Ovary (tissue), 9 donors: ENCODE data around the gene CST4. TPM values are rescaled to one million over a fixed set of nuclear protein-coding genes. Genes with fewer than 3 reads are reported as not detected.
"Not testable (repeated sequence)": the region's sequence is repeated elsewhere in the genome, so short reads cannot be mapped to it uniquely, and the experiment has no call there.

Source experiments
- DNase-seq, 5 donors: peaks; one replicate each; pipeline ENCODE4 v3.0.0-alpha.2; 2019 to 2020
- H3K27ac ChIP-seq, 2 donors: fragments of 200-600 bp; one replicate each; pipeline versions ENCODE4 v1.5.1 to v1.8.0; 2019 to 2022
- H3K27me3 ChIP-seq: fragments of 200-600 bp; one replicate; pipeline ENCODE4 v1.8.0; 2022
- H3K36me3 ChIP-seq: fragments of 200-600 bp; sonication (generic); one replicate; pipeline ENCODE4 v1.5.1; 2019
- H3K4me1 ChIP-seq: one replicate; pipeline ENCODE4 v1.8.1; 2013; ENCODE audit warnings: mild to moderate bottlenecking, moderate library complexity; ENCODE audit not compliant: insufficient read depth
- H3K4me3 ChIP-seq: fragments of 200-600 bp; sonication (generic); one replicate; pipeline ENCODE4 v1.5.1; 2017
- H3K9me3 ChIP-seq, 2 donors: fragments of 200-600 bp in 1 of 2; sonication (generic) in 1 of 2; one replicate each; pipeline versions ENCODE4 v1.5.1 to v1.8.1; 2013 to 2019; ENCODE audit warnings: mild to moderate bottlenecking in 1 of 2, moderate library complexity in 1 of 2
- EP300 ChIP-seq: sonication (generic); formaldehyde crosslinking; IDR thresholded peaks from one replicate; pipeline ENCODE4 v1.6.1; 2017; ENCODE audit warnings: antibody characterized with exemption
- POLR2A ChIP-seq: fragments of 450-650 bp; IDR thresholded peaks from one replicate; pipeline ENCODE4 v1.6.1; 2017; ENCODE audit warnings: antibody characterized with exemption, mild to moderate bottlenecking, moderate library complexity
- WGBS, 3 donors: extraction: QIAGEN DNeasy Blood & Tissue Kit in 1 of 3; methylation state at CpG; one replicate each; pipeline versions ENCODE4 v1.1.5 to v1.1.7; 2013 to 2017; 5-methylcytosine and 5-hydroxymethylcytosine counted together
- intact Hi-C, 4 donors: fragments of 100-400 bp; cut with DNase I; formaldehyde crosslinking; loops; one replicate each; pipeline versions ENCODE4 v1.11.0 to v1.15.1; 2022 to 2023
- polyA plus RNA-seq, 2 donors: library from polyadenylated mRNA; stranded (reverse); fragments of 200-250 nt in 1 of 2; fragments of 350-450 nt in 1 of 2; fragmentation: Illumina TruSeq in 1 of 2; extraction: RNeasy Lipid Tissue Mini Kit (QIAGEN cat#74804) in 1 of 2; gene quantifications; one replicate each; pipeline ENCODE4 v1.2.3, GENCODE V29; 2013 to 2014
- total RNA-seq, 7 donors: library from RNA; depleted of rRNA in 2 of 7; stranded (reverse); fragments of >200 nt in 2 of 7; fragmentation: NEBNext Ultra II Directional in 3 of 7; extraction: Animal tissue kit (Norgen Biotek cat#: 25700) in 3 of 7; gene quantifications; one replicate each; pipeline versions ENCODE4 v1.1.0 to v1.2.4, GENCODE V29; 2016 to 2023
- TF ChIP-seq, protein P1 (sequence below), 3 donors: fragments of 450-650 bp in 2 of 3; fragments of 200-600 bp in 1 of 3; IDR thresholded peaks; one replicate each; pipeline versions ENCODE4 v1.5.1 to v1.8.0; 2016 to 2022; ENCODE audit warnings: antibody characterized with exemption in 3 of 3, mild to moderate bottlenecking in 1 of 3
- donor health status: DM: no; HTN: no; CAD: no; lungs with moderate emphysema.
- donor health status: DM: no; HTN: no; CAD: no.
- donor health status: Bipolar disorder and iron deficiency.
- donor health status: DM: yes; HTN: yes; CAD: no.
- donor health status: DM: no; HTN: no; CAD: no.
- donor health status: DM: yes; HTN: yes; CAD: no.

The CST4 gene
- total and polyA plus RNA-seq, 9 donors = not detected

DNA sequence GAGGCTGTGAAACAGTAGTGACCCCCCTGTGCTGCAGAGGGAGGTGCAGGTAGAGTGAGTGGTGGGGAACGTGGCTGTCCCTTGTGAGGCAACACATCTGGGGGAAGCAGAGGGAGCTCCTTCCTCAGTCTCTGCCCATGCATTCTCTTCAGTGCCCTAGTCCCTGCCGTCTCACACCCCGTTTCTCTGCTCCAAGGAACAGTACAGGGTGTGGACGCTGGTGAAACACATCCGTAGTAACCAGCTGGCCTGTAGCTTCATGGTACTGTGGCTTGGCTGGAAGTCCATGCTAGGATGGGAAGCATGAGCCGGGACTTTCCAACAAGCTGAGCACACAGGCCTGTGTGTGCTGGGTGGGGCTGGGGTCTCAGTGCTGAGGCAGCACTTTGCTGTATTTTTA is 25.7 kb downstream of the CST4 start:
- Histone ChIP-seq H3K36me3 (no peaks in the 10 kb centered on the region), H3K9me3 (no peaks in the 10 kb centered on the region), H3K4me3 (no peak overlapping the region), H3K27me3 (no peaks in the 10 kb centered on the region), H3K4me1 (no peaks in the 10 kb centered on the region), H3K27ac (no peak overlapping the region)
- TF ChIP-seq, protein P1, sequence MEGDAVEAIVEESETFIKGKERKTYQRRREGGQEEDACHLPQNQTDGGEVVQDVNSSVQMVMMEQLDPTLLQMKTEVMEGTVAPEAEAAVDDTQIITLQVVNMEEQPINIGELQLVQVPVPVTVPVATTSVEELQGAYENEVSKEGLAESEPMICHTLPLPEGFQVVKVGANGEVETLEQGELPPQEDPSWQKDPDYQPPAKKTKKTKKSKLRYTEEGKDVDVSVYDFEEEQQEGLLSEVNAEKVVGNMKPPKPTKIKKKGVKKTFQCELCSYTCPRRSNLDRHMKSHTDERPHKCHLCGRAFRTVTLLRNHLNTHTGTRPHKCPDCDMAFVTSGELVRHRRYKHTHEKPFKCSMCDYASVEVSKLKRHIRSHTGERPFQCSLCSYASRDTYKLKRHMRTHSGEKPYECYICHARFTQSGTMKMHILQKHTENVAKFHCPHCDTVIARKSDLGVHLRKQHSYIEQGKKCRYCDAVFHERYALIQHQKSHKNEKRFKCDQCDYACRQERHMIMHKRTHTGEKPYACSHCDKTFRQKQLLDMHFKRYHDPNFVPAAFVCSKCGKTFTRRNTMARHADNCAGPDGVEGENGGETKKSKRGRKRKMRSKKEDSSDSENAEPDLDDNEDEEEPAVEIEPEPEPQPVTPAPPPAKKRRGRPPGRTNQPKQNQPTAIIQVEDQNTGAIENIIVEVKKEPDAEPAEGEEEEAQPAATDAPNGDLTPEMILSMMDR (IDR thresholded peaks at IDR 0.05) = no peak
- TF ChIP-seq POLR2A = no peak
- TF ChIP-seq EP300 = no peak
- DNase-seq = no peak
- 76 to 85% (median 78%) methylated on average over 6 of the region's 6 CpGs for WGBS, 3 donors
- intact Hi-C loops = no loop called here

GRCh38 chr20:23662276-23662870 is 26.5 kb downstream of the CST4 start:
- Histone ChIP-seq H3K4me3 (no peak overlapping the region), H3K4me1 (no peaks in the 10 kb centered on the region), H3K9me3 (no peaks in the 10 kb centered on the region), H3K36me3 (no peaks in the 10 kb centered on the region), H3K27me3 (no peaks in the 10 kb centered on the region), H3K27ac (no peak overlapping the region)
- WGBS, 3 donors = 90 to 94% (median 92%) methylated on average over 9 of the region's 9 CpGs
- TF ChIP-seq POLR2A (no peak), EP300 (no peak)
- TF ChIP-seq, protein P1 (IDR thresholded peaks at IDR 0.05) = no peak
- DNase-seq = no peak
- intact Hi-C loops = no loop called here

GRCh38 chr20:23661002-23661429 is 27.8 kb downstream of the CST4 start:
- WGBS, 3 donors = 92 to 93% (median 92%) methylated on average over 6 of the region's 6 CpGs
- H3K27me3 ChIP-seq = no peaks in the 10 kb centered on the region
- H3K4me3 ChIP-seq = no peak overlapping the region
- intact Hi-C loops = no loop called here
- H3K9me3 ChIP-seq = no peaks in the 10 kb centered on the region
- H3K4me1 ChIP-seq = peaks cover 2% of the 10 kb centered on the region
- no peak overlapping the region for H3K27ac ChIP-seq
- DNase-seq = no peak
- H3K36me3 ChIP-seq = no peaks in the 10 kb centered on the region
- TF ChIP-seq EP300 (no peak), POLR2A (no peak)
- TF ChIP-seq, protein P1 (IDR thresholded peaks at IDR 0.05) = no peak

DNA sequence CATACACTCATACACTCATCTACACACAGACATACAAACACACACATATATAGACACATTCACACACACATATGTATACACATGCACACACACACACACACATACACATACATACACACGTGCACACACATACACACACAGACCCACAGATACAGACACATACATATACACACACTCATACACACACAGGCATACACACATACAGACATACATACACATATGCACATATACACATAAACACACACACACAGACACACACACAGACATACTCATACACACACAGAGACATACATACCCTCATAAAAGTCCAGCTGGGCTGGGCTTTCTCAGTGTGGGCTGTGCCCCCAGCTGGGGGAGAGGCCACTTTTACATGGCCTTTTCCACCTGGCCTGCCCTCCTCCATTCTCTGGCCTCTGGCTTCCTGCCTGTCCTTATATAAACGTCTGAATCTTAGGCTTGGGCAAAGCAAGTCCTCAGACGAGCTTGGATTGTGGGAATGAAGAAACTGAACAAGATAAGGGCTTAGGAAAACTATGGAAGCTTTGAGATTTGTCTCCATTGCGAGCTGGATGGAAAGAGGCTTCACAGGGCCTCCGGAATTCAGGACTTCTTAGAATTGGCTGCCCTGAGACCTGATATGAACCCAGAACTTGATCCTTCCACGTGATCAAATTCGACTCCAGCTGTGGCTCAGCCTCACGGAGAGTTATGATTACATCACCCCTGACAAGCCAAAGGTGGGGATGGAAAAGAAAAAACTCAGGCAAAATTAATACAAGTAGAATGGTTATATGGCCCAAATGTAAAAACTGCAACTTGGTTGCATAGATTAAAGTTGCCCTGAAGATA is 28.6 kb downstream of the CST4 start:
- TF ChIP-seq POLR2A (no peak), EP300 (no peak)
- TF ChIP-seq, protein P1 (IDR thresholded peaks at IDR 0.05) = no peak
- intact Hi-C loops = no loop called here
- H3K36me3 ChIP-seq = no peaks in the 10 kb centered on the region
- H3K4me1 ChIP-seq = peaks cover 8% of the 10 kb centered on the region
- no peaks in the 10 kb centered on the region for H3K27me3 ChIP-seq
- H3K9me3 ChIP-seq = no peaks in the 10 kb centered on the region
- DNase-seq = no peak
- H3K4me3 ChIP-seq = no peak overlapping the region
- H3K27ac ChIP-seq = no peak overlapping the region
- WGBS, 3 donors = 26 to 31% (median 29%) methylated on average over 8 of the region's 8 CpGs

DNA sequence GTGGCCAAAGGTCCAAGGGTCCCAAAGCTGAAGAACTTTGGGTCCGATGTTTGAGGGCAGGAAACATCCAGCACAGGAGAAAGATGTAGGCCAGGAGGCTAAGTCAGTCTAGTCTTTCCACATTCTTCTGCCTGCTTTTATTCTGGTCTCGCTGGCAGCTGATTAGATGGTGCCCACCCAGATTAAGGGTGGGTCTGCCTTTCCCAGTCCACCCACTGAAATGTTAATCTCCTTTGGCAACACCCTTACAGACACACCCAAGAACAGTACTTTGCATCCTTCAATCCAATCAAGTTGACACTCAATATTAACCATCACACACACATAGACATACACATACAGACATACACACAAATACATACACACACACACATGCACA is 29.2 kb downstream of the CST4 start:
- DNase-seq, H3K27me3 ChIP-seq, intact Hi-C loops, H3K27ac ChIP-seq, H3K4me1 ChIP-seq, H3K36me3 ChIP-seq, H3K9me3 ChIP-seq, H3K4me3 ChIP-seq: not testable (repeated sequence)
- 95 to 98% (median 95%) methylated on average over 2 of the region's 2 CpGs for WGBS, 3 donors
